Activated T-helper 1 cell treated with Interleukin-2 at 50 U/mL for 16 hours (primary cell): ENCODE data around the gene CDH22.

Source experiments
- DNase-seq: peaks from one replicate; pipeline ENCODE4 v3.0.0-alpha.2; 2020; ENCODE audit warnings: low read depth

Gene CDH22

DNA sequence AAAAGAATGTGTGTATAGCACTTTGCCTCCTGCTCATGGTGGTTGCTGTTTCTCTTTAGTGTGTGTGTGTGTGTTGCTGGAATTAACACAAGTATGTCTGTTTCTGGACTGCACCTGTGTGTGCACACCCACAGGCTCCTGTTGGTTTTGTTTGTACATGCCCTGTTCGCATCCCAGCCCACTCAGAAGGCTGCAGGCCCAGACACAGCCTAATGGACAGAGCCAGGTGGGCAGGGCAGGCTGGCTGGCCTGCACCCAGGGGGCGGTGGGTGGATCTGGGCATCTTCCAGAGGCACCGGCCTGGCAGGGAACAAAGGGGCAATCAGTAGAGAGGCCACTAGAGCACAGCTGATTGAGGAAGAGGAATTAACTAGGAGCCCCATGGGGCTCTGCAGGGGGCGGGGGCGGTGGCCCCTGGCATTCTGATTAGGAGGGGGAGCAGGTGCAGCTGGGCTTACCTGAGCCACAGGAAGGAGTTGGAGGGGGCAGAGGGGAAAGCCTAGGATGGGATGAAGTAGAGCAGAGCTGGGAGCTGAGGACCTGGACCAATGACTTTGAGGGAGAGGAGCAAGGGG lies 168.3 kb downstream of the CDH22 start:
- DNase-seq: no peak

DNA sequence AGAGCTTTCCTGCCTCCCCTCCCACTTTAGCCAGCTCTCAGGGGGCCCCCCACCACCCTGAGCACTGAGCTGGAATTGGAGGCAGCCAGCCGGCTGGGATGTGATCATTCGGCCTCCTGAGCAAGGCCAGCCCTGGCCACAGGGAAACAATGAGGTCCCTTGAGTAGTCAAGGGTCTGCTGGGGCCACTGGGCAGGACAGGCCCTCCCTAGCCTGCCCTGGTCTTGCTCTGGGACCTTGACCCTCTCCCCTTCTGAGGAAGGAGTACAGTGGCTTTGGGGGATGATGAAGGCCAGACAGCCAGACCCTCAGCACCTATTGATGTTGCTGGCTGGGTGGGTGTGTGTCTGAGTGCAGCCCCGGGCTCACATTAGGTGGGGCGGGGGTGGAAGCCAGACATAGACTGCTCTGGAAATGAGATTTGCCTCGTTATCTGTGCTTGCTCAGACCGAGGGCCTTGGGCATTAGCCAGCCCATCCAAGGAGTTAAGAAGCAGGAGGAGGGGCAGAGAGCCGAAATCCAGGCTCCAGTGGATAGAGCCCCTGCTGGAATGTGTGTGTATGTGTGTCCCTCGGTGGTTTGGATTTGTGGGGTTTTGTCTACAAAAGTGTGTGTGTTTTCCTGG lies 168.9 kb downstream of the CDH22 start:
- DNase-seq: no peak

DNA sequence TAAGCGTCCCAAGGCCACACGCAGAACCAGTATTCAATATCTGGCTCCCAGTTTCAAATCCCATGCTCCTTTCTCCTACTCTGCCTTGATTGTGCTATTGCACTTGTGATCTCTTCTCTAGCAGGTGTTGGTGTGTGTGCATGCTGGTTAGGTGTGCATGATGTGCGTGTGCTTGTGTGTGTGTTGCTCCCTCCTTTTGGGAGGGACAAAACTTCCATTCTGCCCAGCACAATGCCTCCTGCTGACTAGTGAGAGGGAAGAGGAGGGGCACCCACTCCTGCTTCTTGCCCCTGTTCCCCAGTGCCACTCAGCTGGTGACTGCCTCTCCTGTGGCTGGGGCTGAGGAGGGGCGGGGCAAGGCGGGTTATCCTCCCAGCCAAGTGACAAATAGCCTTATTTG lies 170.5 kb downstream of the CDH22 start:
- DNase-seq: no peak

DNA sequence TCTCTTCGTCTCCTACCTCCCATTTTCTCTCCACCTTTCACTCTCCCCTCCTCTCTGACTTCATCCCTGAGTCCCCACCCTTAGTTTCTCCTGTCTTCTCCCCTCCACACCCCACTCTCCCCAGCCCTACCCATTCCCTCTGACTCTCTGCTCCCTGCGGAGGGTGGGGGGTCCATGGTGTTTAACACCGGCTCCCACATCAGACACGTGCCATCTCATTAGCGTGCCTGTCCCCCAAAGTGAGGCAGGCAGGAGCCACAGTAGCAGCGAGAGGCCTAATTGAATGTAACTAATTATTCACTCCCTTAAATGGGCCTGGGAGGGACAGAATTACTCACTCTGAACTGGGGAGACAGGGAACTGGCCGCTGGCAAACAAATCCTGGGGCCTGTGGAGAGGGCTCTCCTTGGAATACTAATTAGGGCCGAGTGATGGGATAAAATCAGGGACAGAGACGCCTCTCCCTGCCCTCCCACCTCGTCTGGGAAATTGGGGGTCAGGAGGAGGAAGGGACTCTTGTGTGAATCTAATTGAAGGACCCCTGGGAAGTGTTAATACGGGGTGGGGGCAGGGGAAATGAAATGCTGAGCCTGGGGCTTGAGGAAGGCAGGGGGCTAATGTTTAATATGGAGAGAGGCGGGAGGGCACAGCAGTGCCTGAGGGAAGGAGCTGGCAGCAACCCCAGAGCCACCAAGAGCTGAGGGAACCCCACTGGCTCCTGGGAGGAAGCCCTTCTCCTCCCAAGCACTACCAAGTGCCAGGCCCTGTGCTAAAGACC lies 172.3 kb downstream of the CDH22 start:
- DNase-seq: no peak

DNA sequence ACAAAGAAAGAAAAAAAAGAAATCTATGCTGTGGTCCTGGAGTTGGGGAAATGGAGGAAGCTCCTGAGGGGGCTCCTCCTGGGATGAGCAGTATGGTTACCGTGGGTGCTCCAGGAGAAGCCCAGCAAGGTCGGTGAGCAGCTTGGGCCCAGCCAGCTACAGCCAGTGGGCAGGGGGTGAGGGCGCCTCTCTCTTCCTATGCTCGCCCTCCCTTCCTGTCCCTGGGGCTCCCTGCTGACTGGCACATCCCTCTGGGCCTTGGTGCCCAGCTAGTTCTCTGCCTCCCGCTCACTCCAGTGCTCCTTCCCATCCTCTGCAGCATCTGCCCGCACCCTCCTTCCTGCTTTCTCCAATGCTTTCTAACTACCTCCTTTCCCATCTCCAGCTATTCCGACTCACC lies 173.6 kb downstream of the CDH22 start:
- no peak for DNase-seq

DNA sequence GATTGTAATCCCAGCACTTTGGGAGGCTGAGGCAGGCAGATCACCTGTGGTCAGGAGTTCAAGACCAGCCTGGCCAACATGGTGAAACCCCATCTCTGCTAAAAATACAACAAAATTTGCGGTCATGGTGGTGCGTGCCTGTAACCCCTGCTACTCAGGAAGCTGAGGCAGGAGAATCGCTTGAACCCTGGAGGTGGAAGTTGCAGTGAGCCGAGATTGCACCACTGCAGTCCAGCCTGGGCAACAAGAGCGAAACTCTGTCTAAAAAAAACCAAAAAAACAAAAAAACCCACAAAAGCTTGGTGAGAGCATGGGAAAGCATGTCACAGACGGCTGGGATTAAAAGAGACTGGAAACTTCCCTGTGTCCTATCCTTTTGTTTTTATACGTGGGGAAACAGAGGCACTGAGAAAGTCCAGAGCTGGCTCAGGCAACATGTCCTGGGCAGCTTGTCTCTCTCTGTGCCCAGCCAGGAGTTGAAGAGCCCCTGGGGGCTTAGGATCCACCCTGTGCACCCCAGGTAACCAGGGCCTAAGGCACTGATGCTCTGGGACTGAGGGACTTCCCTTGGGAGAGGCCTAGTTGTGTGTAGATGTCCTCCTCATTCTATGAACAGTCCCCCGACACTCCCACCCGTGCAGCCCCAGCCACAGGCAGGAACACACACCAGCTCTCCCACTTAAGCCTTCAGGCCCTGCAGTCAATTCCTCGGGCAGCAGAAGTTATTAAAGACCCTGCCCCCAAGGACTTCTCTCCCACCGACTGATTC lies 174.2 kb downstream of the CDH22 start:
- no peak for DNase-seq

DNA sequence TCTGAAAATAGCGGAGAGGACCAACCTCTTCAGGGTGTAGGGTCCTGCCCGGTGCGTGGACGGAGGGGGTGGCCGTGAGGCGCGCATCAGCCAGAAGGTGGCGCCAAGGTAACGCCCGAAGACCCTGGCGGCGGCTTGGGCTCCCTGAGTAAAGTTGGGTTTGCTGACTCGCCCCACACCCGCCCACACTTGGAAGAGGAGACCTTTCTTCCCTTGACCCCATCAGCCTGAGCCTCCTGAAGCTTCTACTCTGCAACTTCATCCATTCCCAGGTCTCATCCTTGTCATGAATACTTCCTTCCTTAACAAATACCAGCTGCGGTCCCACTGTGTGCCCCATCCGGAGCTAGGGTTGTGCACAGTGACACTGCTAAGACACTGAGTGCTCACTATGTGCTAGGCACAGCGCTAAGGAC lies 175.6 kb downstream of the CDH22 start:
- DNase-seq: peak; percentile 32

DNA sequence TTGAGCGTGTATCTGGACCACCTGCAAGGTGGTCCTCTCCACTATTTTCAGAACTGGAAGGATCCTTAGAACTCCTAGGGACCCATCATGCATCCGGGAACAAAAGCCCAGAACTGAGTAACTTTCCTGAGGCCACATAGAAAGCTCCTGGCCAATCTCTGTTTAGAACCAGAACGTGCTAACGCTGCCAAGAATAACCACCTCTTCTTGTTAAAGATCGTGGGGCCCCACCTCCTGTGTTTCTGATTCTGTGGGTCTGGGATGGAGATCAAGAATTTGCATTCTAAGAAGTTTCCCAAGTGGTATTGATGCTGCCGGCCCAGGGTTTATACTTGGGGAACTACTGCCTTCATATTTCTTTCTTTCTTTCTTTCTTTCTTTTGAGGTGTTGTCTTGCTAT lies 176.9 kb downstream of the CDH22 start:
- no peak for DNase-seq

DNA sequence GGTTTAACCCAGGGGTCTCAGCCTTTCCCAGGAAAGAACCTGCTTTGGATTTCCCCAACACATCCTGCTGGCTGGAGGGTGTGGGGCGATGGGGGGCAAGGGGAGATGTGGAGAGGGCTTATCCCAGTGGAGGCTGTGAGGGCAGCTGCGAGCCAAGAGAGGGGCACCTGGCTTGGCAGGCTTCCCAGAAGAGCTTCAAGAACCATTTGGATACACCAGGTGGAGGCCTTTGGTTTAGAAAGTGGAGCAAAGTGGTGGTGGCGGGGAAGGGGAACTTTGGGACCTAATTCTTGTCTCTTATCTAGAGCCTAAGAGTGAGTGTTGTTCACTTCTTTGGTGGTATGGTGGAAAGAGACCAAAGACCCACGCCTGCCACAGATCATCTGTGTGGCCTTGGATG lies 177.8 kb downstream of the CDH22 start:
- no peak for DNase-seq

DNA sequence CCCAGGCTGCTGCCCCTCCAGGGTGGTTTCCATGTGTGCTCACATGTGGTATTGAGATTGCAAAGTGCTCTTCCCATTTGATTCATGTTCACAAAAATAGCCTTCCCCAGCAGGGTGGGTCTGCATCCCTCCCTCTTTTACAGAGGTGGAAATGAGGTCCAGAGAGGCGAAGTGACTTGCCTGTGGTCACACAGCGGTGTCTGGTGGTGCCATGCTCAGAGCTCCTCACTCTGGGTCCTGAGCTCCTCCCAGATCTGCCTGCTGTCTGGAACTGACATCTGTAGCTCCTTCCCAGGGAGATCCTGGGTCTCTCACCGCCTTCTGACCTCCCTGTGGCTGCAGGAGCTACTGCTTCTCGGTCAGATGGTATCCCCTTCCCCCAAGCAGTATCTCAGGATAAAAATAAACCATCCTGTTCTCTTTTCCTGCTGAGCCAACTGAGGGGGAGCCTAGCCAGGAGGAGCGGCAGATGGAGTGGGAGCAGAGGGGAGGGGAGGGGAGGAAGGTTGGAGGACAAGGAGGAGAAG lies 178.3 kb downstream of the CDH22 start:
- no peak for DNase-seq

DNA sequence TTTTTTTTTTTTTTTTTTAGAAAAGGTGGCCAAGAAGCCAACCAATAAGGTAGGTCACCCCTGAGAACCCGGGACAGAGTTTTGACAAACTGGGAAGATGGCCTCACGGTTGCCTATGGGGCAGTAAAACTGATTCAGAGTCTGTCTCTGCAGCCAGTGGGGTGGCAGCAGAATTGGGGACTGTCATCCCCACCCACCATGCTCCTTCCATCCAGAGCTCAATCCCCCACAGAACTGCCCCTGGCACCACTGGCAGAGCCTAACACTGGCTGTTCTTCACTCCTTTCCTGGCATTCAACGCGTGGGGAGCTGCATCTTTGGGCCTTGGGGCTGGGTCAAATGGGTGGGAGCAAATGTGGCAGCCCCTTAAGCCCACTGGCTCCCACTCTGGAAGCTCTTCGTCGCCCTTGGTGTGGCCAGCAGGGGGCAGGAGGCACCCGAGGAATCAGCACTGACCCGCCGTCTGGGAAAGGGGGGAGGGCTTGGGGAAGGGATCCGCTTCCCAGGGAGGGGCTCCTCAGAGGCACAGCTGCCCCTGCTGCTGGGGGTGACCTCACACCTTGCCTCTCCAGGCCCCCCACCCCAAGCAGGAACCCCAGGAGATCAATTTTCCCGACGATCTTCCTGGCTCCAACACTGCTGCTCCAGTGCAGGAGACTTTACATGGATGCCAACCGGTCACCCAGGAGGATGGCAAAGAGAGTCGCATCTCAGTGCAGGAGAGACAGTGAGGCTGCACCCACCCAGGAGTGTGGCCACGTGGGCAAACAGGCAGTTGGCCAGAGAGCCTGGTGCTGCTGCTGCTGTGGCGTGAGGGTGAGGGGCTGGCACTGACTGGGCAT lies 179.8 kb downstream of the CDH22 start:
- DNase-seq: no peak

DNA sequence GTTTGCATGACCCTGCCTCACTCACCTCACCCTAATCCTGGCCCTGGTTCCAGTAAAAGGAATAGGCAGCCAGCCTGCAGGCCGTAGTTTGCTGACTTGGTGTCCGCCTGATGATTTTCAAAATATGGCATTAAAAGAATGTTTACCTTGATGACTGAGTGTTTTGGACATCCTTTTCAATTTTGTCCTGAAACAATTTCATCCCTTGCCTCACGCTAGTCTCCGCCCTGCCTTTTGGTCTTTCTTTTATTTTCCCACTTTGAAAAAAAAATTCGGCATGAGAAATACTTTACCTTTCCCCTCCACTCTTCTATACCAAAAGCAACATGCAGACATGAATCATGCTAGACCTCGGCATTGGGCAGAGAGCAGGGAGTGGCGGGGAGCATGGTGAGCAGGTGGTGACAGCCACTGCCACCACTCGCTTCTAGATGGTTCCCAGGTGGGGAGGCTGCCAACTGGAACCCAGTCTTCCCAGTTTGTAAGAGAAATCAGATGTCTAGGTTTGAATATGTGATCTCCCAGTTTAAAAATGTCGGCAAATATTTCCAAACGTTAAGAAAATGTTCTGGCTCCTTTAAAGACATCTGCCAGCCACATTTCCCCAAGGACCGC lies 180.8 kb downstream of the CDH22 start:
- no peak for DNase-seq

DNA sequence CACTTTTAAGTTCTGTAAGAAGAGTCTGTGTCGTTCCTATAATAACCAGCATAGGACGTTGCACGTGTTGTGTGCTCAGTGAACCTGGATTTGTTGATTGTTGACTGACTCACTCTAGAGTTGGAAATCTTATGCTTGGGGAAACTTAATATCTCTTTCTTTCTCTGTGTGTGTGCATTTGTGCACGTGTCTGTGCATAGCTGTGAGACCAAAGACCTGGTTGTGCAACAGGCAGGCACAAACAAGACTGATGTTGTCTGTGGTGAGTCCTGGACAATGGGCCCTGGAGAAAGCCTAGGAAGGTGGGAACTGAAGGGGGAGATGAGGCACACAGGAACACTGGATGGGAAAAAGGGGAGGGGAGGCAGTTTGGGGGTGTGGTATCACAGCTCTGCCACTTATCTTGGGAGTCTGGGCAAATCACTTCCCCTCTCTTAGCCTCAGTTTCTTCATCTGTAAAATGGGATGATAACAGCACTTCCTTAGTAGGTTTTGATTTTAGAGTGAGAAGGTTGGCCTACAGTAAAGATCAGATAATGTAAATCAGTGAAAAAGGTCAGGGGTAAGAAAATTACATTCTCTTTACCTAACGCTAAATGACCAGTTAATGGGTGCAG lies 181.8 kb downstream of the CDH22 start:
- DNase-seq: no peak
